Stimulated activated CD8-positive, alpha-beta memory T cell treated with anti-CD3 and anti-CD28 coated beads, Interleukin-15, amount 100 ng/mL, for 24 hours (primary cell): ENCODE results near the gene EEF2.
A peak's percentile ranks its signal among the peaks of the same experiment; 100 is the strongest.
"Not testable (repeated sequence)": the region's sequence is repeated elsewhere in the genome, so short reads cannot be mapped to it uniquely, and the experiment has no call there.

Experiments
- DNase-seq: peaks from one replicate; pipeline ENCODE4 v3.0.0-alpha.2; 2020; ENCODE audit warnings: low read depth

EEF2 gene

DNA sequence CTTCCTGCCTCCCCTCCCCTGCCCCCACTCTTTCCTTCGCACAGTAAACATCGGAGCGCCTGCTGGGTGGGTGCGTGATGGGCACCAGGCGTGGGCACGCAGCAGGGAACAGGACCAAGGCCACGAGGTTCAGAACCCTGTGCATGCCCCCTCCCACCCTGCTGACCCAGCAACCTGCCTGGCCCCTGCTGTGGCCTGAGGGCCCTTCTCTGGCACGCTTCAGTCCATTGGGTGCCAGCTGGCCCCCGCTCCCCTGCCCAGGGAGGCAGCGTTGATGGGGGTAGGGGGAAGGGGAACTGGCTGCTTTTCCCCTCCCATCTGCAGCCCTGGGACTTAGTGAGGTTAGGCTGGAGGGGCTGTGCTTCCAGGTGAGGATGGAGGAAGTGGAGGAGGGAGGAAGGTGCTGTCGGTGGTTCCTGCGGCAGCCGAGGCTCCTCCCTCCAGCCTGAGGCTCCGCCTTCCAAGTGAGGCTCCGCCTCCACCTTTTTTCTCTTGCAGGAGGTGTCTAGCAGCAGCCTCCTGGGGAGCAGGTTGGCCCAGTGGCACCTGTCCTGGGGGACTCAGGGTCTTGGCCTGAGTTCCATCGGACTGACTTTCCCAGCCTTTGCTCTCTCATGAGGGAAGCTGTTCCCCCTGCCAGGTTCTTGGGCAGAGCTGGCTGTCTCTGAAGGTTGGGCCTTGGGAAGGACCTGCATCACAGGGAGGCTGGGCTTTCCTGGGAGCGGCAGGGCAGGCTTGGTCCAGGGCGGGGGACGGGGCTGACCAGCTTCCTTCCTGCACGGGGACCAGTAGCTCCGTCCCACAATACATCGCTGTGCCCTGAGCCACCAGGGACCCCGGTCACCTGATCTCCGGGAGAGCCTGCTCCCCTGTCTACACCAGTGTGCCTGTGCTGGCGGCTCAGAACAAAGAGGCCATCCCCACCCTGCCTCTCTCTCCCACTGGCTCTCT, 29.6 kb upstream of the EEF2 start:
- no peak for DNase-seq

GRCh38 chr19:4013886-4014540, 28.8 kb upstream of the EEF2 start:
- DNase-seq: no peak

GRCh38 chr19:4012975-4013634, 27.8 kb upstream of the EEF2 start:
- DNase-seq: no peak

DNA sequence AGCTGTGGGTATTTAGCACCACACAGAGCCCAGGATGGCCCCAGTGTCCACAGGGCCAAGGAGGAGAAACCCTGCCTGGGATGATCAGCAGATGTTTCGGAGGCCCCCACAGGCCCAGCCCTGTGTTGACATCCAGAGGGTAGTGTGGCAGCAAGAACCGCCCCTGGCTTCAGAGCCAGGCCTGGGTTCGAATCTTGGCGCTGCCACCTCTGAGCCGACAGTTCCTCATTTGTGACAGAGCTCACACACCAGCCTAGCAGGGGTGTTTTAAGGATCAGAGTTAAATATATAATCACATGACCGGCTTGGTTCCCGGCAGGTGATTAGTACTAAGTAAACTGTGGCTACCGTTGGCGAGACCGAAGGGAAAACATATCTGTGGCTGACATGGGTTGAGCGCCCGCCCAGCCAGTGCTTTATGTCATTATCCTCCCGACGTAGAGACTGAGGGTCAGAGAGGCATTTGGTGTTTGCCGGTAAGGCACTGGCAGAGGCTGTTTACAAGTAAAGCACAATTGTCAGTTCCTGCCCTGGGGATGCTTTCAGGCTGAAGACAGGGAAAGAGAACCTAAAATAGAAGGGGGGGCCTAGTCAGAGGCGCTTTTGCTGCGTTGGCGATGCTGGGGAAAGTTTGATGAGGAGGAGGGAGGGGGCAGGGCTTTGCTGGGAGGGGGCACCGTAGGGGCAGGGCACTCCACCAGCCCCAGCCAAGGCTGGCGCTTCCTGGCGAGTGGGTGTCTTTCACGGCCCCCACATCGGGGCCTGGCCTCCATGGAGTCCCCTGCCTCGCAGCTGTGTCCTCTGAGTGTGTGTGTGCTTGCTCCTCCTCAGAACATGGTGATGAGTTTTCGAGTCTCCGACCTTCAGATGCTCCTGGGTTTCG, 27.1 kb upstream of the EEF2 start:
- DNase-seq: no peak

- not testable (repeated sequence) for DNase-seq
These were observed 26.2 kb upstream of the EEF2 start for GRCh38 chr19:4011430-4011829.

DNA sequence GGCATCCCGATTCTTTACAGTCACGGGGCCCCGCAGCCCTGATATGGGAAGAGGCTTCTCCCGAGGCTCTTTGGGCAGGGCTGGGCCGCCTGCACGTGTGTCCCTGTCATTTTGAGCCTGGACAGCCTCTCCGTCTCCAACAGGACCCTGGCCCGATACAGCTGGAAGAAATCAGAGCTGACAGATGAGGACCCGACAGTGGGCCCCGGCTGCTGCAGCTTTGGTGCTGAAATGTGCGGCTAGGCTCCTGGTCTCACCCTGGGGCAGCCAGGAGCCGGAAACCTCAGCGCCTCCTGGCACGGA, 25.5 kb upstream of the EEF2 start:
- DNase-seq: no peak

DNA sequence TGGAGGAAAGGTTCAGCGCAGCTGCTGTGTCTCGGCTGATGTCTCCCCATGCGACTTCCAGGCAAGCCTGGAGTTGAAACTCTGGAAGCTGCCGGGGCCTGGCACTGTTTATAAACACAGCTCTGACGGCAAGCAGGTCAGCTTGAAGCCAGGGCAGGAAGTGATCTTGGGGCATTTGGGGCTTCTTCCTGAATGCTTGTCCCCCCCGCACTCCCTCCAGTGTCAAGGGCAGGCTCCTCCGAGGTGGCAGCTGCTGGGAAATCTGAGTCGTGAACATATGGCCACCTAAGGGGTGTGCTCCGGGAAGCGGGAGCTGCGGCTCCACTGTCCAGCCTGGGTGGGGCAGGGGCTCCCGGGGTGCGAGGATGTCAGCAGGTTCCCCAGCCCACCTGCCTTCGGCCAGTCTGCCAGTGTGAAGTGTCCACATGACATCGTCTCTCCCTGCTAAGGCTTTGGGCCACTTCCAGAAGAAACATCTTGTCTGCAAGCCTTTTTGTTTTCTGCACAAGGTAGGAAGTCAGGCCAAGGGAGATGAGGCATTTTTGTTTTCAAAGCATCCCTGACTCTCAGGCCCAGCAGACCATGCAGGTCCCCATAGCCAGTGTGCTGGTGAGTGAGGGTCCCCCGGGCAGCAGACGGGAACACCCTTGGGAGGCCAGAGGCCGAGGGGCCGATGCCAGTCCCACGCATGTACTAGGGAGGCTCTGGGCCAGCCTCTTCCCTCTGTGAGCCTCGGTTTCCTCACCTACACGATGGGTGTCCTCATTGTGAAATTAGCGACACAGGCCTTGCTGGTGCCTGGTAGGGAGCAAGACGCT, 24.9 kb upstream of the EEF2 start:
- no peak for DNase-seq

DNA sequence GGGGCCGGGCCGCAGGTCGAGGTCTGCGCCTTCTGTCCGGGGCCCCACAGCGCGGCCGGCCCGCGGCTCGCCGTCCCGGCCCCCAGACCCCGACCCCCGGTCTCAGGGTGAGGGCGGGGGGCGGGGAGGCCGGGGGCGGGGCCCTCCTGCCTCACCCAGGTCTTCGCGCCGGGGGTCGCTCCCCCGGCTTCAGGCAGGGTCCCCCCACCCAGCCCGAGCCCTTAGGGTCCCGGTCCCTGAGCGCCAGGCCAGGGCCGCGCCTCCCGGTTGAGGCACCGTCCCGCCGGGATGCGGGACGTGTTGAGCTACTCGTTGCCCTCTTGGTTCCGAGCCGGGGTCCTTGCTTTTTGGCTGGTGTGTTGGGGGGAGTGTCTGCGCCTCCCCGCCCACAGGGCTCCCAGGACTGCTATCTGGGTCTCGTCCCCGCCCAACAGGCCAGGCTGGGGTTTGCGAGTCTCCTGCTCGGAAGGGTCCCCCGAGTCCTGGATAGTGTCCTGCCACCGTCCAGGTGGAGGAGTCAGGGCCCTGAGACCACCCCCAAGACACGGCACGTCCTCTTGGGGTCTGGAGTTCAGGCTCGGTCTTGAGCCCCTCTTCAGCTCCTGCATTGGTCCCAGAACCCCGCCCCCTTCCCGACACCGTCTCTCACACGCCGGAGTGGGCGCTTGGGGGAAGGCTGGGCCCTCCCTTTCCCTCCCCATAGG, 22.7 kb upstream of the EEF2 start:
- no peak for DNase-seq

DNA sequence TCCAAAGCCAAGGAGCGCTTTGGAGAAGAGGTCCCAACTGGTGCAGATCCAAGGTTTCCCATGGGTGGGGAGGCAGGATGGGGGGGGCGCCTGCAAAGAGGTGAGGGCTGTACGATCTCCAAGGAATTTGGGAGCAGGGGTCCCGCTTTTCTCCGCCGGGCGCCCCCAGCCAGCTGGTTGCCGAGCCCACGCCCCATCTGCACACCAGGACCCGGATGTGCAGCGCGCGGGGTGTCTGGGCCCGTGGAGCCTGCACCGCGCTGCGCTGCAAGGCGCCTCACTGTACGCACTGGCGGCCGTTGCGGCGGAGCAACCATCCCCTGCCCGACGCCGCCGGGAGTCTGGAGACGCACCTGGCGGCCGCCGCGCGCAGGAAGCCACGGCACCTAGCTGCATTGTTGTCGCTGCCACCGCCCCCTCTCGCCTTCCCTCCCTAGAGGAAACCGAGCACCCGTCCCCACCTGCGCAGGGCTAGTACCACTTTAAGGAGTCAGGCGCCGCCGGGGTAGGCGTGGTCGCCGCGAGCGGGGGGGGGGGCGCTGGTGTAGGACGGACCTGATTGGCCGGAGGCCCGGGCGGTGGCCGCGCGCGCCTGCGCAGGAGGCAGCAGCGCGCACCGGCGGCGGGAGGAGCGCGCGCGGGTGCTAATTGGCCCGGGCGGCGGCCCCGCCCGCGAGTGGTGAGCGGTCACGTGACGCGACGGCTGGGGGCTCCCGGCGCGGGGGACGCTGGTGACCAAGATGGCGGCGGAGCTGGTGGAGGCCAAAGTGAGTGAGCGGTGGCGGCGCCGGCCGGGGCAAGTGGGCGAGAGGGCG, 22.0 kb upstream of the EEF2 start, which contains the start of gene PIAS4:
TSS of gene PIAS4 (plus strand) at position 716 of the 815 bp plus-strand sequence. CDS start at position 741, 25 bp downstream.
- peak; percentile 86 for DNase-seq

GRCh38 chr19:4005436-4005835, 20.2 kb upstream of the EEF2 start:
- not testable (repeated sequence) for DNase-seq

DNA sequence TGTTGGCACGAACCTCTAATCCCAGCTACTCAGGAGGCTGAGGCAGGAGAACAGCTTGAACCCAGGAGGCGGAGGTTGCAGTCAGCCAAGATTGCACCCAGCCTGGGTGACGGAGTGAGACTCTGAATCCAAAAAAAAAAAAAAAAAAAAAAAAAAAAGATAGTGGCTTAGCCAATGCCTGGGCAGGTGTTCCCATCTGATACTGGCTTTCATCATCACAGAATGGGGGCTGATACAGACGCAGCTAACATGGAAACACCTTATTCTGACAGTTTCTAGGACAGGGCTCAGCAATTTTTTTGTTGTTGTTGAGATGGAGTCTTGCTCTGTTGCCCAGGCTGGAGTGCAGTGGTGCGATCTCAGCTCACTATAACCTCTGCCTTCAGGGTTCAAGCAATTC, 15.5 kb upstream of the EEF2 start:
- DNase-seq: not testable (repeated sequence)

DNA sequence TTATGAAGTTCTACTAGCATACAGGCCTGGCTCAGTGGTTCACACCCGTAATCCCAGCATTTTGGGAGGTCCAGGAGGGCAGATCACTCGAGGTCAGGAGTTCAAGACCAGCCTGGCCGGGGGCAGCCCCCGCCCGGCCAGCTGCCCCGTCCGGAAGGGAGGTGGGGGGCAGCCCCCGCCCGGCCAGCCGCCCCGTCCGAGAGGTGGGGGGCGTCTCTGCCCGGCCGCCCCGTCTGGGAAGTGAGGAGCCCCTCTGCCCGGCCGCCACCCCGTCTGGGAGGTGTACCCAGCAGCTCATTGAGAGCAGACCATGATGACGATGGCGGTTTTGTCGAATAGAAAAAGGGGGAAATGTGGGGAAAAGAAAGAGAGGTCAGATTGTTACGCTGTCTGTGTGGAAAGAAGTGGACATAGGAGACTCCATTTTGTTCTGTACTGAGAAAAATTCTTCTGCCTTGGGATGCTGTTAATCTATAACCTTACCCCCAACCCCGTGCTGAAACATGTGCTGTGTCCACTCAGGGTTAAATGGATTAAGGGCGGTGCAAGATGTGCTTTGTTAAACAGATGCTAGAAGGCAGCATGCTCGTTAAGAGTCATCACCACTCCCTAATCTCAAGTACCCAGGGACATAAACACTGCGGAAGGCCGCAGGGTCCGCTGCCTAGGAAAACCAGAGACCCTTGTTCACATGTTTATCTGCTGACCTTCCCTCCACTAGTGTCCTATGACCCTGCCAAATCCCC, 13.6 kb upstream of the EEF2 start:
- not testable (repeated sequence) for DNase-seq

GRCh38 chr19:3995607-3996006, 10.3 kb upstream of the EEF2 start:
- DNase-seq: no peak

DNA sequence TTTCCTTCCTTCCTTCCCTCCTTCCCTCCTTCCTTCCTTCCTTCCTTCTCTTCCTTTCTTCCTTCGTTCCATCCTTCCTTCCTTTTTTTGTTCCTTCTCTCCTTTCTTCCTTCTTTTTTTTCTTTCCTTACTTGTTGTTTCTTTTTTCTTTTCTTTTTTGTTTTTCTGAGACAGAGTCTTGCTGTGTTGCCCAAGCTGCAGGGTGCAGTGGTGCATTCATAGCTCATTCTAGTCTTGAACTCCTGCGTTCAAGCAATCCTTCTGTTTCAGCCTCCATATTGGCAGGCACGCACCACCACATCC, 5.5 kb upstream of the EEF2 start:
- no peak for DNase-seq

- peak; percentile 71 for DNase-seq
These were observed 2.5 kb upstream of the EEF2 start for GRCh38 chr19:3987619-3988371.

DNA sequence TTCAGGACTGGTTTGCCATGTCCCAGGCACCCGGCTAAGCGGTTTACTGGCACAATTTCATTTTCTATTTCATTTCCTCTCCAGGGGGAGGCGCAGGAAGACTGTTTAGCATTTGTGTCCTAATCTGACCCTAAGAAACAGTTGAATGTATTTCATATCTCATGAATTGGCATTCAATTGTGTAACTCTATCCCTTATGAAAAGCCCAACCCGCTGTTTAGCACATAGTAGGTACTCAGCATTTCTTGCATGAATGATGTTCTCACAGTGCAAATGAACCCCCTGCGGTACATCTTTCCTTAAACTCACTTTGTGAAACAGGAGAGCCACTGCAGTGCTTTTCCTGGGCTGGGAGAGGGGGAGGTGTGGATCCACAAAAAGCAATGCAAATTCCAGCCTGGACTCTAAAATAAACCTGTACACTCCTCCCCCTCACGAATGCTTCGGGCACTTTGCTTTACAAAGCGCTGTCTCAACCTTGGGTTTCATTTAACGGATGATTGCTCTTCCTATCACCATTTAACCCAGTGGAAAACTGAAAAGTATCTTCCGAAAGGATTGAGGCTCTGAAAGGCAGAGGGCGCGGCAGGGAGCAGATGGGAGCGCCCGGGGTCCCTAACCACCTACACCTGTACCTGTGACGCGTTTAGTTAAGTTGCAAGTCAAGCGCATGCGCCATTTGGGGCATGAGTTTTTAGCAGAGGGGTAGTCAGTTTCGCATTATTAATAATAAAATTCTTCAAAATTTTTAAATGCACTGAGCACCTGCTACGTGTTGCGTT, 1.2 kb upstream of the EEF2 start:
- no peak for DNase-seq

GRCh38 chr19:3985643-3986259, 488 bp upstream of the EEF2 start:
- no peak for DNase-seq
